Thyroid gland (tissue), 4 donors: Measurements from ENCODE around the gene GP5.

Experiments
- POLR2A ChIP-seq, 2 donors: fragments of 450-650 bp; IDR thresholded peaks; one replicate each; pipeline ENCODE4 v1.6.1; 2017; ENCODE audit warnings: antibody characterized with exemption in 2 of 2, mild to moderate bottlenecking in 2 of 2, moderate library complexity in 1 of 2
- TF ChIP-seq, protein P1 (sequence below), 6 experiments: fragments of 200-600 bp in 3 of 6; fragments of 450-650 bp in 3 of 6; sonication (generic) in 3 of 6; IDR thresholded peaks; one replicate each; pipeline ENCODE4 v1.5.1; 2016 to 2019; ENCODE audit warnings: antibody characterized with exemption in 6 of 6, mild to moderate bottlenecking in 2 of 6, inconsistent platforms in 1 of 6, moderate library complexity in 1 of 6

DNA sequence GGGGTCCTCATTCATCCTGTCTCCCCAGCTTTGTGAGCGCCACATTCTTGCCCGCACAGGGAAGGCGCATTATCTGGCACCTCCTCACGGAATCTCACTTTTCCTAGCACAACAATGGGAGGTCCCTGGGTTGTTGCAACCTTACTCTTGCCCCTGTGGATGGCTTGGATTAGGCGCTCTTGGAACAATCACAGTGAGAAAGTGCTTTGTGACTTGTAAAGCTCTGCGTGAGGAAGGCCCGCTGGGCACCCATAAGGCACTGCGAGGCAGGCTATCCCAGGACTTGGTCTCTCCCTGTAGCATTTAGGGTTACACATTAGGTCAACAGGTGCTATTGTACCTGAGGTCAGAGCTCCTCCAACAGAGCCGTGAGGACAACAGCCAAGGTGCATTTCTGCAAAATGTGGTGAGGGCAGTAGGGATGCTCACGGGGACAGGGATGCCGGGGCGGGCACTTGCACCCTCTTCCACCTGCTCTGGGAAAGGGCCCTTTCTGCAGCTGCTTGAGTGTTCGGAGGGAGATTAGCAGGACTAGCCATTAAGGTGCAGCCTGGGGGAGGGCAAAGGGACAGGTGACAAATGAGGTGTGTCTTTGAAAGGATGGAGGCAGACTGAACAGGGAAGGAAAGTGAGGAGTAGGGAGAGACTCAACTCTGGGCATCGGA is 15.7 kb downstream of the GP5 start:
- TF ChIP-seq, protein P1, sequence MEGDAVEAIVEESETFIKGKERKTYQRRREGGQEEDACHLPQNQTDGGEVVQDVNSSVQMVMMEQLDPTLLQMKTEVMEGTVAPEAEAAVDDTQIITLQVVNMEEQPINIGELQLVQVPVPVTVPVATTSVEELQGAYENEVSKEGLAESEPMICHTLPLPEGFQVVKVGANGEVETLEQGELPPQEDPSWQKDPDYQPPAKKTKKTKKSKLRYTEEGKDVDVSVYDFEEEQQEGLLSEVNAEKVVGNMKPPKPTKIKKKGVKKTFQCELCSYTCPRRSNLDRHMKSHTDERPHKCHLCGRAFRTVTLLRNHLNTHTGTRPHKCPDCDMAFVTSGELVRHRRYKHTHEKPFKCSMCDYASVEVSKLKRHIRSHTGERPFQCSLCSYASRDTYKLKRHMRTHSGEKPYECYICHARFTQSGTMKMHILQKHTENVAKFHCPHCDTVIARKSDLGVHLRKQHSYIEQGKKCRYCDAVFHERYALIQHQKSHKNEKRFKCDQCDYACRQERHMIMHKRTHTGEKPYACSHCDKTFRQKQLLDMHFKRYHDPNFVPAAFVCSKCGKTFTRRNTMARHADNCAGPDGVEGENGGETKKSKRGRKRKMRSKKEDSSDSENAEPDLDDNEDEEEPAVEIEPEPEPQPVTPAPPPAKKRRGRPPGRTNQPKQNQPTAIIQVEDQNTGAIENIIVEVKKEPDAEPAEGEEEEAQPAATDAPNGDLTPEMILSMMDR (IDR thresholded peaks at IDR 0.05): no peak
- no peak for TF ChIP-seq POLR2A (IDR thresholded peaks at IDR 0.05)
